T-cell (primary cell): ENCODE results near the gene MLXIPL. TPM values are rescaled to one million over a fixed set of nuclear protein-coding genes. Genes with fewer than 3 reads are reported as not detected.

ENCODE experiments used
- ATAC-seq, 4 experiments: fragments of 200-7000 bp in 3 of 4; fragments of 150-1000 bp in 1 of 4; cut with Tn5 transposase; replicated peaks in 1 of 4; 1 replicate in 3 of 4; 2 replicates in 1 of 4; pipeline ENCODE4 v1.10.0; 2021; ENCODE audit warnings: moderate library complexity in 3 of 4, mild to moderate bottlenecking in 2 of 4, moderate number of reproducible peaks in 1 of 4
- CTCF ChIA-PET, 2 donors: fragments of 300-600 bp; sonication (Branson Sonifier 250); formaldehyde crosslinking; loops; one replicate each; lab custom pipeline; 2022; ENCODE audit warnings: antibody characterized with exemption in 2 of 2; lab: Charles Lee
- POLR2A ChIA-PET, 2 donors: fragments of 300-600 bp; sonication (Branson Sonifier 250); formaldehyde crosslinking; loops; one replicate each; lab custom pipeline; 2022; ENCODE audit warnings: antibody characterized with exemption in 2 of 2; lab: Charles Lee
- DNase-seq, 35 experiments: peaks; one replicate each; pipeline versions ENCODE4 v3.0.0 to v3.0.0-alpha.2; 2013 to 2023
- H3K27ac ChIP-seq: one replicate; pipeline ENCODE4 v1.5.1; 2013; ENCODE audit warnings: low read length
- H3K27me3 ChIP-seq, 2 experiments: replicated peaks in 1 of 2; 1 replicate in 1 of 2; 2 replicates in 1 of 2; pipeline versions ENCODE4 v1.6.1 to v1.7.0; 2013; ENCODE audit warnings: low read length in 1 of 2, mixed read lengths in 1 of 2; ENCODE audit not compliant: control insufficient read depth in 2 of 2, insufficient read depth in 2 of 2; ENCODE audit errors: extremely low read depth in 1 of 2
- H3K36me3 ChIP-seq, 2 donors: 1 replicate in 1 of 2; 2 replicates in 1 of 2; pipeline versions ENCODE4 v1.6.1 to v1.7.0; 2013; ENCODE audit warnings: low read length in 1 of 2; ENCODE audit not compliant: control insufficient read depth in 2 of 2, insufficient read depth in 1 of 2; ENCODE audit errors: extremely low read depth in 1 of 2
- H3K4me1 ChIP-seq, 2 experiments: 1 replicate in 1 of 2; 2 replicates in 1 of 2; pipeline versions ENCODE4 v1.6.1 to v1.7.0; 2013; ENCODE audit warnings: low read length in 2 of 2, mixed read lengths in 1 of 2; ENCODE audit not compliant: insufficient read depth in 2 of 2, control insufficient read depth in 1 of 2; ENCODE audit errors: extremely low read depth in 1 of 2
- H3K4me3 ChIP-seq, 2 donors: 1 replicate in 1 of 2; 2 replicates in 1 of 2; pipeline versions ENCODE4 v1.5.1 to v1.7.0; 2013; ENCODE audit warnings: mild to moderate bottlenecking in 2 of 2, low read length in 1 of 2, moderate library complexity in 1 of 2; ENCODE audit not compliant: control insufficient read depth in 1 of 2; ENCODE audit errors: extremely low read depth in 1 of 2
- H3K9me3 ChIP-seq: 2 replicates; pipeline ENCODE4 v1.7.0; 2013
- H3K27ac Mint-ChIP-seq, 2 donors: one replicate each; pipeline ENCODE4 v1.8.0; 2020 to 2021; ENCODE audit warnings: mild to moderate bottlenecking in 2 of 2, mixed read lengths in 2 of 2
- H3K27me3 Mint-ChIP-seq, 2 donors: one replicate each; pipeline ENCODE4 v1.8.0; 2021 to 2022; ENCODE audit warnings: mixed read lengths in 2 of 2
- H3K36me3 Mint-ChIP-seq: one replicate; pipeline ENCODE4 v1.8.0; 2021; ENCODE audit warnings: mixed read lengths
- H3K4me1 Mint-ChIP-seq, 3 donors: one replicate each; pipeline ENCODE4 v1.8.0; 2020 to 2022; ENCODE audit warnings: mixed read lengths in 3 of 3, mild to moderate bottlenecking in 1 of 3
- H3K4me3 Mint-ChIP-seq, 3 donors: one replicate each; pipeline ENCODE4 v1.8.0; 2020 to 2022; ENCODE audit warnings: mild to moderate bottlenecking in 3 of 3, mixed read lengths in 3 of 3, moderate library complexity in 3 of 3
- H3K9me3 Mint-ChIP-seq, 3 donors: one replicate each; pipeline ENCODE4 v1.8.0; 2020 to 2022; ENCODE audit warnings: mixed read lengths in 3 of 3
- WGBS: methylation state at CpG from one replicate; pipeline ENCODE4 v1.1.5; 2013; ENCODE audit warnings: missing lambda C conversion rate; ENCODE audit not compliant: insufficient coverage; 5-methylcytosine and 5-hydroxymethylcytosine counted together
- total RNA-seq, 35 experiments: library from RNA in 6 of 35; stranded (reverse) in 6 of 35; fragments of 120-200 nt in 1 of 35; gene quantifications; one replicate each; pipeline versions ENCODE4 v1.2.1 to v1.2.4 and lab custom pipeline; 2013 to 2026

MLXIPL gene
- total RNA-seq, 5 donors from 2014 or later (not counting 1 experiment from before 2014, with no cell fraction given) = 0.30 to 0.95 (median 0.58) TPM; not detected in 2

GRCh38 chr7:73635428-73636200 lies 11.3 kb upstream of the MLXIPL start:
- H3K27ac ChIP-seq = no peak overlapping the region
- H3K4me3 ChIP-seq = no peak overlapping the region
- 82% methylated on average over 4 of the region's 8 CpGs for WGBS
- peaks cover 0 to 44% of the 10 kb centered on the region in 2 experiments for H3K27me3 ChIP-seq
- Mint-ChIP-seq H3K4me3 (no peak overlapping the region), H3K36me3 (no peaks in the 10 kb centered on the region), H3K4me1 (no peaks in the 10 kb centered on the region), H3K27me3 (peaks cover 21 to 38% of the 10 kb centered on the region in 2 donors), H3K27ac (no peak overlapping the region), H3K9me3 (no peaks in the 10 kb centered on the region)
- ChIA-PET CTCF (no interaction called here), POLR2A (interaction anchor here in 1 of 2 donors (0.6 kb wide), 1 partner anchor 70 kb away, joined by 8 read pairs; no protein-coding TSS in a partner anchor)
- no peaks in the 10 kb centered on the region for H3K36me3 ChIP-seq
- no peak for DNase-seq
- no peaks in the 10 kb centered on the region for H3K9me3 ChIP-seq
- H3K4me1 ChIP-seq = no peaks in the 10 kb centered on the region
- ATAC-seq = no peak

- Mint-ChIP-seq H3K27me3 (peaks cover 27 to 43% of the 10 kb centered on the region in 2 donors), H3K27ac (no peak overlapping the region), H3K36me3 (no peaks in the 10 kb centered on the region), H3K9me3 (no peaks in the 10 kb centered on the region), H3K4me1 (no peaks in the 10 kb centered on the region), H3K4me3 (no peak overlapping the region)
- H3K9me3 ChIP-seq = no peaks in the 10 kb centered on the region
- ChIA-PET CTCF (no interaction called here), POLR2A (no interaction called here)
- H3K4me3 ChIP-seq = no peak overlapping the region
- H3K4me1 ChIP-seq = no peaks in the 10 kb centered on the region
- peaks cover 3 to 47% of the 10 kb centered on the region in 2 experiments for H3K27me3 ChIP-seq
- ATAC-seq = no peak
- H3K27ac ChIP-seq = no peak overlapping the region
- no peak for DNase-seq
- no peaks in the 10 kb centered on the region for H3K36me3 ChIP-seq
- 85% methylated on average over 5 of the region's 8 CpGs for WGBS
These were observed 9.5 kb upstream of the MLXIPL start for GRCh38 chr7:73633844-73634243.

GRCh38 chr7:73633323-73633722 lies 9.0 kb upstream of the MLXIPL start:
- no peaks in the 10 kb centered on the region for H3K36me3 ChIP-seq

GRCh38 chr7:73631558-73631957 lies 7.2 kb upstream of the MLXIPL start:
- Histone ChIP-seq H3K36me3 (no peaks in the 10 kb centered on the region), H3K27me3 (peaks cover 10 to 59% of the 10 kb centered on the region in 2 experiments), H3K27ac (no peak overlapping the region), H3K9me3 (no peaks in the 10 kb centered on the region), H3K4me3 (no peak overlapping the region), H3K4me1 (no peaks in the 10 kb centered on the region)
- H3K27me3 Mint-ChIP-seq = peaks cover 42 to 56% of the 10 kb centered on the region in 2 donors
- WGBS = 0% methylated on average over 1 of the region's 1 CpG
- no peaks in the 10 kb centered on the region for H3K36me3 Mint-ChIP-seq
- ChIA-PET CTCF (interaction anchor here in 1 of 2 donors (0.7 kb wide), 1 partner anchor 36 kb away, joined by 5 read pairs; no protein-coding TSS in a partner anchor), POLR2A (interaction anchor here in 1 of 2 donors (0.6 kb wide), 1 partner anchor 220 kb away, joined by 7 read pairs; no protein-coding TSS in a partner anchor)
- no peaks in the 10 kb centered on the region for H3K9me3 Mint-ChIP-seq
- ATAC-seq (no peak), DNase-seq (no peak)
- H3K27ac Mint-ChIP-seq = no peak overlapping the region
- no peak overlapping the region for H3K4me3 Mint-ChIP-seq
- H3K4me1 Mint-ChIP-seq = no peaks in the 10 kb centered on the region

More at GRCh38 chr7:73633323-73633722, 9.0 kb upstream of the MLXIPL start:
- H3K27me3 ChIP-seq = peaks cover 7 to 52% of the 10 kb centered on the region in 2 experiments
- H3K9me3 ChIP-seq = no peaks in the 10 kb centered on the region
- H3K4me3 Mint-ChIP-seq = no peak overlapping the region
- H3K4me1 Mint-ChIP-seq = no peaks in the 10 kb centered on the region
- no peak for DNase-seq
- H3K27ac ChIP-seq = no peak overlapping the region
- ATAC-seq = no peak
- H3K9me3 Mint-ChIP-seq = no peaks in the 10 kb centered on the region
- H3K27ac Mint-ChIP-seq = no peak overlapping the region
- no peaks in the 10 kb centered on the region for H3K4me1 ChIP-seq
- ChIA-PET CTCF (no interaction called here), POLR2A (interaction anchor here in 1 of 2 donors (0.7 kb wide), 1 partner anchor 81 kb away, joined by 6 read pairs; no protein-coding TSS in a partner anchor)
- 74% methylated on average over 5 of the region's 7 CpGs for WGBS
- no peak overlapping the region for H3K4me3 ChIP-seq
- H3K27me3 Mint-ChIP-seq = peaks cover 32 to 48% of the 10 kb centered on the region in 2 donors
- H3K36me3 Mint-ChIP-seq = no peaks in the 10 kb centered on the region

GRCh38 chr7:73628504-73628903 lies 4.2 kb upstream of the MLXIPL start:
- WGBS = 87% methylated on average over 3 of the region's 4 CpGs
- POLR2A ChIA-PET = no interaction called here

GRCh38 chr7:73626814-73627213 lies 2.5 kb upstream of the MLXIPL start:
- H3K9me3 ChIP-seq = no peaks in the 10 kb centered on the region
- H3K4me1 ChIP-seq = peaks cover 0 to 20% of the 10 kb centered on the region in 2 experiments
- H3K4me3 ChIP-seq = no peak overlapping the region
- H3K27ac ChIP-seq = no peak overlapping the region
- CTCF ChIA-PET = no interaction called here
- ATAC-seq (no peak), DNase-seq (no peak)
- Mint-ChIP-seq H3K36me3 (no peaks in the 10 kb centered on the region), H3K4me1 (peaks cover 4 to 13% (median 8%) of the 10 kb centered on the region in 3 donors), H3K27ac (no peak overlapping the region), H3K9me3 (no peaks in the 10 kb centered on the region), H3K4me3 (no peak overlapping the region), H3K27me3 (peaks cover 41 to 60% of the 10 kb centered on the region in 2 donors)
- WGBS = 50% methylated on average over 1 of the region's 3 CpGs
- H3K27me3 ChIP-seq = peaks cover 10 to 73% of the 10 kb centered on the region in 2 experiments
- POLR2A ChIA-PET = no interaction called here
- H3K36me3 ChIP-seq = no peaks in the 10 kb centered on the region

More at GRCh38 chr7:73628504-73628903, 4.2 kb upstream of the MLXIPL start:
- peaks cover 0 to 6% (median 3%) of the 10 kb centered on the region in 3 donors for H3K4me1 Mint-ChIP-seq
- CTCF ChIA-PET = interaction anchor here in 1 of 2 donors (1.3 kb wide), 1 partner anchor 97 kb away, joined by 7 read pairs; no protein-coding TSS in a partner anchor
- H3K27ac Mint-ChIP-seq = no peak overlapping the region
- peaks cover 0 to 13% of the 10 kb centered on the region in 2 experiments for H3K4me1 ChIP-seq
- peaks cover 35 to 54% of the 10 kb centered on the region in 2 donors for H3K27me3 Mint-ChIP-seq
- H3K9me3 ChIP-seq = no peaks in the 10 kb centered on the region
- no peaks in the 10 kb centered on the region for H3K36me3 Mint-ChIP-seq
- DNase-seq (no peak), ATAC-seq (no peak)
- peaks cover 10 to 70% of the 10 kb centered on the region in 2 experiments for H3K27me3 ChIP-seq
- no peak overlapping the region for H3K4me3 ChIP-seq
- no peaks in the 10 kb centered on the region for H3K36me3 ChIP-seq
- H3K27ac ChIP-seq = no peak overlapping the region
- H3K9me3 Mint-ChIP-seq = no peaks in the 10 kb centered on the region
- no peak overlapping the region for H3K4me3 Mint-ChIP-seq
